Lower leg skin (tissue), 3 donors: ENCODE results near the gene TENT4A.

ENCODE experiments used
- POLR2A ChIP-seq, 2 donors: fragments of 450-650 bp; IDR thresholded peaks; one replicate each; pipeline ENCODE4 v1.6.1; 2016 to 2017; ENCODE audit warnings: antibody characterized with exemption in 2 of 2, mild to moderate bottlenecking in 1 of 2, moderate library complexity in 1 of 2
- TF ChIP-seq, protein P1 (sequence below), 3 donors: fragments of 450-650 bp; IDR thresholded peaks; one replicate each; pipeline ENCODE4 v1.5.1; 2016; ENCODE audit warnings: antibody characterized with exemption in 3 of 3, mild to moderate bottlenecking in 3 of 3, moderate library complexity in 2 of 3

DNA sequence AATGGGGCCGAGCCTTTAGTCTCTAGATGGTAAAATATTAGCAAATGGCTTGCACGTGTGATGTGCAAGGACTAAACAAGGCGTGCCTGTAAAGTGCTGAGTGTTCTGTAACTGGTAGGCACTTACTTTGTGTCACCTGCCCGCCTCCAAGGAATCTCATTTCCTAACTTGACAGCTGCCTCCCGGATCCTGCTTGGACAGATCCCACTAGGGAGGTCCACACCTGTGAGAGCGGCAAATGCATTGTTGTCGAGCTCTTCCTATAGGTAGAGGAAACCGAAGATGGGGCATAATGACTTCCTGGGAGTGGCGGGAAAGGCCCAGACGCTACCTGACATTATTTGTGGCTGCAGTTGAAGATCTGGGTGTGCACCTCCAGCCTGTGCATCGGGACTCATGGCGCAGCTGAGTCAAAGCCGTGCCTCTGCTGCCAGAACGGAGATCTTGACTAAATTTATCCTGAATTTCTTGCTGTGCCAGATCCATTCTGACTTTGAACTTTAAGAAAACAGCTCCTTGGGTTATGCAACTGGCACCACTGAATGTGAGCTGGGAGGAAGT is 79.8 kb downstream of the TENT4A start:
- TF ChIP-seq, protein P1, sequence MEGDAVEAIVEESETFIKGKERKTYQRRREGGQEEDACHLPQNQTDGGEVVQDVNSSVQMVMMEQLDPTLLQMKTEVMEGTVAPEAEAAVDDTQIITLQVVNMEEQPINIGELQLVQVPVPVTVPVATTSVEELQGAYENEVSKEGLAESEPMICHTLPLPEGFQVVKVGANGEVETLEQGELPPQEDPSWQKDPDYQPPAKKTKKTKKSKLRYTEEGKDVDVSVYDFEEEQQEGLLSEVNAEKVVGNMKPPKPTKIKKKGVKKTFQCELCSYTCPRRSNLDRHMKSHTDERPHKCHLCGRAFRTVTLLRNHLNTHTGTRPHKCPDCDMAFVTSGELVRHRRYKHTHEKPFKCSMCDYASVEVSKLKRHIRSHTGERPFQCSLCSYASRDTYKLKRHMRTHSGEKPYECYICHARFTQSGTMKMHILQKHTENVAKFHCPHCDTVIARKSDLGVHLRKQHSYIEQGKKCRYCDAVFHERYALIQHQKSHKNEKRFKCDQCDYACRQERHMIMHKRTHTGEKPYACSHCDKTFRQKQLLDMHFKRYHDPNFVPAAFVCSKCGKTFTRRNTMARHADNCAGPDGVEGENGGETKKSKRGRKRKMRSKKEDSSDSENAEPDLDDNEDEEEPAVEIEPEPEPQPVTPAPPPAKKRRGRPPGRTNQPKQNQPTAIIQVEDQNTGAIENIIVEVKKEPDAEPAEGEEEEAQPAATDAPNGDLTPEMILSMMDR (IDR thresholded peaks at IDR 0.05) = no peak
- no peak for TF ChIP-seq POLR2A (IDR thresholded peaks at IDR 0.05)
